Adrenal gland (tissue), 5 donors: ENCODE data around the gene ADCY2.

Source experiments
- CTCF ChIP-seq, 6 experiments: fragments of 450-650 bp in 4 of 6; fragments of 200-600 bp in 2 of 6; sonication (generic) in 1 of 6; IDR thresholded peaks; 1 replicate in 5 of 6; 2 replicates in 1 of 6; pipeline versions ENCODE4 v1.5.1 to v1.8.0; 2016 to 2021; ENCODE audit warnings: antibody characterized with exemption in 6 of 6, mild to moderate bottlenecking in 2 of 6, moderate library complexity in 1 of 6
- POLR2A ChIP-seq, 2 donors: fragments of 450-650 bp; IDR thresholded peaks; one replicate each; pipeline ENCODE4 v1.6.1; 2017; ENCODE audit warnings: antibody characterized with exemption in 2 of 2, mild to moderate bottlenecking in 2 of 2, moderate library complexity in 1 of 2
- donor health status: DM: no; HTN: no; CAD: no.

DNA sequence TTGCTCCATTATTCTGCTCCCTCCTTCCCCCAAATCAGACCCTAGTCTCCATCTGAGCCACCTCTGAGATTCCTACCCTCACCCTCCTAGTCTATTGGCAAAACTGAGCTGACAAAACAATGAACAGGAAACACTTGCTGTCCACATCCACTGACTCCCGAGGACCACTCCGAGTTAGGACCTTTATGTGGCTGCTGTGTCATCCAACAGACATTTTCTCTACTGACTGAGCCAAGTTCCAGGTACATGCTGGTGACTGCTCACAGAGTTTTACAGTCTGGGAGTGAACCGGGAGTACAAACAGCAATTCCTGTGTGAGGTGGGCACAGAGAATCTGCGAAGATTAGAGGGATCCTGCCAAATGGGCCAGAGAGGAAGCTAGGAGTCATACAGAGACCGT lies 415.8 kb downstream of the ADCY2 start:
- TF ChIP-seq CTCF (IDR thresholded peaks at IDR 0.05) = no peak
- no peak for TF ChIP-seq POLR2A (IDR thresholded peaks at IDR 0.05)
